ENCODE results near the gene RNF113B. TPM values are rescaled to one million over a fixed set of nuclear protein-coding genes. Genes with fewer than 3 reads are reported as not detected.

The RNF113B gene
- total RNA-seq, 2 donors from 2014 or later, result not detected

DNA sequence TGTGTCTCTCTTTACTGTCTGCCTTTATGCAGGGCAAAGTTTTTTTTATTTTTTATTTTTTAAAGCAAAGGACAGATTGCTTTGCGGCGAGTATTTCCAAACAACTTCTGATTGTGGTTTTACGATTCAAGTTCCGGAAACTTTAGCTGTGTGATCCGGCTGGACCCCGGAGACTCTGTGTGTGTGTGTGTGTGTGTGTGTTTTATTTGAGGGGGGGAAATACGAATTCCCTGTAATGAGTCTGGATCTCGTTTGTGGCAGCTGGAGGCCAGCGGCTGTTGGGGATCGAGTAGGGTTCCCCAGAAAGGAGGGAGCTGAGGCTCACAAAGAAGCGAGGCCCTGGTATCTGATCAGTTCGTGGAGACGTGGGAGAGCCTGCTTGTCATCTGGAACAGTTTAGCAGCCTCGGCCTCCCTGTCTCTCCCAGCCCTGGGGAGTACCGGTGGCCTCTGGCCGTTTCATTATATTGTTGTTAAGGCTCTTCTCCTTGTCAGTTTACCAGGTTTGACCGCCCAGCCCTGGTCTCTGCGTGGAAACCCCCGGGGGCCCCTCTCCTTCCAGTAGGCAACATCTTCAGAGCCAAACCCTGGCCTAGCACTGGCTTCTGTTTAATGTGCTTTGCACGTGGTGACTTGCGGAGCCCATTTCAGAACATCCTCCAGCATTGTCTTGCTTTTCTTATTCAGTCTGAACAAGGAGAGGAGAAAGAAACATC lies 32.9 kb downstream of the RNF113B start:
- no peak for ATAC-seq (replicated peaks)
- no peak overlapping the region for H3K27ac Mint-ChIP-seq
- no peaks in the 10 kb centered on the region for H3K4me1 Mint-ChIP-seq
- peak overlapping the region; percentile 59 for H3K4me3 Mint-ChIP-seq
- H3K27me3 Mint-ChIP-seq, result peaks cover 51% of the 10 kb centered on the region
- H3K9me3 Mint-ChIP-seq, result no peaks in the 10 kb centered on the region
- H3K36me3 Mint-ChIP-seq (ENCODE audit: low read depth), result no peaks in the 10 kb centered on the region

DNA sequence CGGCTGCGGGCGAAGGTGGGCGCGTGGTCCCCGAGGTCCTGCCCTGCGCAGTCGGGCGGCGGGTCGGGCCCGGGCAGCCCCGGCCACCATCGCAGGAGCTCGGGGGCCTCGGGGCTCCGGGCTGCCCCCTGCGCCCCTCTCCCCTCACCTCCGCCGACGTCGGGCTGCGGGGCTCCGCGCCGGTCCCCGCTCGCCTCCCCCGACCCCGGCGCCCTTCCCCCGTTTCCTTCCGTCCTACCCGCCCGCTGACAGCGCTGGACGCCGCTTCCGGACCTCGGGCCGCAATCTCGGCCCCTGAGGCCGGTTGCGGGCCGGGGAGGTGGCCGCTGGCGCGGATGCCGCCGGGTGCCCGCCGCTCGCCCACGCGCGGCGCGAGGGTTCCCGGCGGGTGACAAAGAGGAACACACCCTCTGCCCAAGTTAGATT lies 33.5 kb downstream of the RNF113B start:
- Mint-ChIP-seq H3K9me3 (no peaks in the 10 kb centered on the region), H3K27ac (no peak overlapping the region), H3K4me3 (peak overlapping the region; percentile 59), H3K36me3 (ENCODE audit: low read depth) (no peaks in the 10 kb centered on the region), H3K4me1 (no peaks in the 10 kb centered on the region), H3K27me3 (peaks cover 47% of the 10 kb centered on the region)
- ATAC-seq (replicated peaks), result no peak

GRCh38 chr13:98143157-98143553 lies 33.9 kb downstream of the RNF113B start:
- H3K4me1 Mint-ChIP-seq, result no peaks in the 10 kb centered on the region
- H3K9me3 Mint-ChIP-seq, result no peaks in the 10 kb centered on the region
- peaks cover 47% of the 10 kb centered on the region for H3K27me3 Mint-ChIP-seq
- no peak for ATAC-seq (replicated peaks)
- H3K36me3 Mint-ChIP-seq (ENCODE audit: low read depth), result no peaks in the 10 kb centered on the region
- H3K27ac Mint-ChIP-seq, result no peak overlapping the region
- no peak overlapping the region for H3K4me3 Mint-ChIP-seq

DNA sequence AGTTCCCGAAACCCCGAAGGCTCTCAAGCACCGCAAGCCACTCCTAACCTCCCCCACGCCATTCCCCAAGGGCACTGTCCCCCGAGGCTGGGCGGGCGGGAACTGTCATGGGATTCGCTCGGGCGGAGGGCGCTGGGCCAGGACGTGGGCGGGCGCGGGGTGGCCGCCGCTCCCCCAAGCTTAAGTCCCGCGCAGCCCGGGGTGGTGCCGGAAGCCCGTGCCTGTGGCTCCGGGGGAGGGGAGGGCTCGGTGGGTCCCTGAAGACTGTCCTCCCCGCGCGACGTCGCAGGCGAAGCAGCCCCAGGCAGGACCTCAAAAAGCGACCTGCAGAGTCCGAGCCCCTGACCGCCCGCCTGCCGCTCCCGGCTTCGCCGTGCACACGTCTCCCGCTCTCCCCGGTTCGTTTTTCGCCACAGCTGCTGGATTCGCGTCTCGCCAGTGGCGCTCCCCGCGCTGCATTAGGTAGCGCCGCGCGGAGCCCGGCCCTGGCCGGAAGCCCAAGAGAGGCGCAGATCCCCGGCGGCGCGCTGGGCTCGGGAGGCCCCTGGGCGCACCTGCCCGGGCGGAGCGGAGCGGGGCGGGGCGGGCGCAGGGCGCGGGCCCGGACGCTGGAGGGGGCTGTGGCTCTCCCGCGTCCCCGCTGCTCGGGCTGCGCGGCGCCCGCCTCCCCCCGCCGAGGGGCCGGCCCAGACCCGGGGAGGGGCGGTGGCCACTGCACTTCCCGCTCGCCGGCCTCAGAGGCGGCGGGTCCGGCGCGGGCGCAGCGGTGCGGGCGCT lies 34.5 kb downstream of the RNF113B start, which contains the start of gene FARP1:
TSS of gene FARP1 (plus strand) at position 715 of the 777 bp plus-strand sequence. CDS start 70,149 bp downstream, outside the sequence.
- no peaks in the 10 kb centered on the region for H3K4me1 Mint-ChIP-seq
- peaks cover 51% of the 10 kb centered on the region for H3K27me3 Mint-ChIP-seq
- no peaks in the 10 kb centered on the region for H3K36me3 Mint-ChIP-seq (ENCODE audit: low read depth)
- no peak within 1 kb of the TSS for H3K27ac Mint-ChIP-seq
- peak; percentile 81 for ATAC-seq (replicated peaks)
- no peaks in the 10 kb centered on the region for H3K9me3 Mint-ChIP-seq
- peak within 1 kb of the TSS; percentile 59 for H3K4me3 Mint-ChIP-seq

DNA sequence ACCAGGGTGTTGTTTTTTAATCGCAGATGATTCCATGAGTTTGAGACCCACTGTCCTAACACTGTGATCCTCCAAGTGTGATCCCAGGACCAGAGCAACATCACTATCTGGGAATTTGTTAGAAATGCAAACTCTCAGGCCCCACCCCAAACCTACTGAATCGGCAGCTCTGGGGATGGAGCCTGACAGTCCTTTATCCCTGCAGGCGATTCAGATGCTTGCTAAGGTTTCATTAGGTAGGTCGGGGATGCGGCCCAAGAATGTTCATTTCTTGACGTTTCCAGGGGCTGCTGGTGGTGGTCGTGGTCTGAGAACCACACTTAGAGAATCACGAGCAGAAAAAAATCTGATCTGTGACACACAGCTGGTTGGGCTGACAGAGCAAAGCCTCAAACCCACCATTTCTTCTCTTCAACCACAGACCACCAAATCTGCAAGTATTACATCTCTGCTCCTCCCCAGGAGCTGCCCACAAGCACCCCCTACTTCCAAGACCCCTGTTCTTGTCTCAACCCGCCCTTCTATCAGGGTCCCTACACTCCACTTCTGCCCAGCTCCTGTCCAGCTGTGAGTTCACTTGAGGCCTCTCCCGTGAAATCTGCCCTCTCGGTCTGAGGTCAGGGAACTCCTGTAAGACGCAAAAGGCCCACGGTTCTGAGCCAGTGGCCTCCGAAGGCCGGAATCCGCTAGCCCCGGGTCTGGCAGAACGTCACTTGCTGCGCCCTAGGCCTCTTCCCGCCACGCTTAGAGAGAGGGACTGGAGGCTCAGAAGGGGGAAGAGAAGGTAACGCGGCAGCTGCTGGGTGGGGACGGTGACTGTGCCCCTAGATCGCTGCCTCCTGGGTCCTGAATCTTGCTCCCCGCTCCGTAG lies 35.3 kb downstream of the RNF113B start:
- no peaks in the 10 kb centered on the region for H3K9me3 Mint-ChIP-seq
- peak overlapping the region; percentile 41 for H3K4me3 Mint-ChIP-seq
- no peaks in the 10 kb centered on the region for H3K4me1 Mint-ChIP-seq
- no peak overlapping the region for H3K27ac Mint-ChIP-seq
- no peak for ATAC-seq (replicated peaks)
- peaks cover 50% of the 10 kb centered on the region for H3K27me3 Mint-ChIP-seq
- H3K36me3 Mint-ChIP-seq (ENCODE audit: low read depth), result no peaks in the 10 kb centered on the region

DNA sequence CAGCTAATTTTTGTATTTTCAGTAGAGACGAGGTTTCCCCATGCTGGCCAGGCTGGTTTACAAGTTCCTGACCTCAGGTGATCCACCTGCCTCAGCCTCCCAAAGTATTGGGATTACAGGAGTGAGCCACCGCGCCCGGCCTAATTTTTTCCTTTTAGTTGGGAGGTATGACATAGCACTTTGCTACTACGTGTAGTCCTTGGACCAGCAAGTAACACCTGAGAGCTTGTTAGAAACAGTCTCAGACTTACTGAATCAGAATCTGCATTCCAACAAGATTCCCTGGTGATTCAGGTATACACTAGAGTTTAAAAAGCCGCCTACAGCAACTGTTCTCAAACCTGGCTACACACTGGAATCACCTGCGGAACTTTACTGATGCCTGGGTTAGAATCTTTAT lies 36.0 kb downstream of the RNF113B start:
- Mint-ChIP-seq H3K27me3 (peaks cover 52% of the 10 kb centered on the region), H3K27ac (no peak overlapping the region)
- ATAC-seq (replicated peaks), result no peak

GRCh38 chr13:98134901-98135300 lies 42.2 kb downstream of the RNF113B start:
- no peaks in the 10 kb centered on the region for H3K4me1 Mint-ChIP-seq
- no peak overlapping the region for H3K4me3 Mint-ChIP-seq
- no peak for ATAC-seq (replicated peaks)
- no peak overlapping the region for H3K27ac Mint-ChIP-seq
- peaks cover 41% of the 10 kb centered on the region for H3K27me3 Mint-ChIP-seq
- no peaks in the 10 kb centered on the region for H3K9me3 Mint-ChIP-seq
- H3K36me3 Mint-ChIP-seq (ENCODE audit: low read depth), result no peaks in the 10 kb centered on the region

More for the DNA sequence above, 36.0 kb downstream of the RNF113B start:
- no peaks in the 10 kb centered on the region for H3K4me1 Mint-ChIP-seq
- no peaks in the 10 kb centered on the region for H3K36me3 Mint-ChIP-seq (ENCODE audit: low read depth)
- no peaks in the 10 kb centered on the region for H3K9me3 Mint-ChIP-seq
- peak overlapping the region; percentile 41 for H3K4me3 Mint-ChIP-seq

DNA sequence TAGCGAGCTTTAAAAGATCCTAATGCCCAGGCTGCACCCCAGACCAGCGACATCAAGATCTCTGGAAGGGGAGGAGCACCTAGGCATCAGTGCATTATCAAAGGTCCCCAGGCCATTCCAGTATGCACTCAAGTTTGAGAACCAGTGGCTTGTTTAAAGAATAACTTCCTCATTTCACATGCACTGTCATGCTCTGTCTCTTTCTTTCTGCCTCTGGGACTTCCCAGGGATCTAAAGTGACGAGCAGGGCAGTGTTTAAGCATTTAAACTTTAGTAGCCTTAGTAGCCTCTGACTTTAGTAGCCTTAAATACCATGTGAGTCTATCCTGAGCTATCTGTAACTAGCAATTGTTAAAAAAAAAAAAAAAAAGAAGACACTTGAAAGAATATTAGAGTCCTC lies 43.1 kb downstream of the RNF113B start:
- Mint-ChIP-seq H3K4me3 (no peak overlapping the region), H3K36me3 (ENCODE audit: low read depth) (no peaks in the 10 kb centered on the region), H3K4me1 (no peaks in the 10 kb centered on the region), H3K9me3 (peaks cover 3% of the 10 kb centered on the region), H3K27ac (no peak overlapping the region), H3K27me3 (peaks cover 33% of the 10 kb centered on the region)
- ATAC-seq (replicated peaks), result no peak

GRCh38 chr13:98129059-98129746 lies 47.9 kb downstream of the RNF113B start:
- ATAC-seq (replicated peaks), result no peak
- Mint-ChIP-seq H3K36me3 (ENCODE audit: low read depth) (no peaks in the 10 kb centered on the region), H3K27ac (no peak overlapping the region), H3K9me3 (peaks cover 8% of the 10 kb centered on the region), H3K27me3 (peaks cover 27% of the 10 kb centered on the region), H3K4me3 (no peak overlapping the region), H3K4me1 (no peaks in the 10 kb centered on the region)

Other genes with a start within 250 kb of the RNF113B start
- 100 to 1,000 TPM; 166 to 246 TPM for gene IPO5, start 223.6 kb downstream of the RNF113B start, total RNA-seq
- 1 to 10 TPM; 1.1 to 1.7 TPM for gene FARP1, start 34.2 kb downstream of the RNF113B start, total RNA-seq